ENCODE results near the gene TTLL10.

The TTLL10 gene

GRCh38 chr1:1177452-1178206 is 3.9 kb downstream of the TTLL10 start:
- DNase-seq, result no peak
- TF ChIP-seq GATA1 (IDR thresholded peaks at IDR 0.05; ENCODE audit: low read depth, low read length) (no peak), POLR2A (IDR thresholded peaks at IDR 0.05; ENCODE audit: low read length) (no peak)

- TF ChIP-seq GATA1 (IDR thresholded peaks at IDR 0.05; ENCODE audit: low read depth, low read length) (no peak), POLR2A (IDR thresholded peaks at IDR 0.05; ENCODE audit: low read length) (no peak)
- no peak for DNase-seq
Observed at GRCh38 chr1:1178794-1179331, 5.2 kb downstream of the TTLL10 start.

- DNase-seq, result no peak
- TF ChIP-seq GATA1 (IDR thresholded peaks at IDR 0.05; ENCODE audit: low read depth, low read length), result no peak
- no peak for TF ChIP-seq POLR2A (IDR thresholded peaks at IDR 0.05; ENCODE audit: low read length)
Observed at GRCh38 chr1:1179346-1179982, 5.8 kb downstream of the TTLL10 start.

- TF ChIP-seq GATA1 (IDR thresholded peaks at IDR 0.05; ENCODE audit: low read depth, low read length) (no peak), POLR2A (IDR thresholded peaks at IDR 0.05; ENCODE audit: low read length) (no peak)
- DNase-seq, result no peak
Observed at GRCh38 chr1:1179983-1180861, 6.5 kb downstream of the TTLL10 start.

GRCh38 chr1:1181129-1181937 is 7.7 kb downstream of the TTLL10 start:
- DNase-seq, result no peak
- TF ChIP-seq POLR2A (IDR thresholded peaks at IDR 0.05; ENCODE audit: low read length), result no peak
- TF ChIP-seq GATA1 (IDR thresholded peaks at IDR 0.05; ENCODE audit: low read depth, low read length), result no peak

GRCh38 chr1:1181938-1182410 is 8.3 kb downstream of the TTLL10 start:
- no peak for DNase-seq
- no peak for TF ChIP-seq POLR2A (IDR thresholded peaks at IDR 0.05; ENCODE audit: low read length)
- TF ChIP-seq GATA1 (IDR thresholded peaks at IDR 0.05; ENCODE audit: low read depth, low read length), result no peak

GRCh38 chr1:1182491-1183220 is 9.0 kb downstream of the TTLL10 start:
- DNase-seq, result no peak
- TF ChIP-seq POLR2A (IDR thresholded peaks at IDR 0.05; ENCODE audit: low read length) (no peak), GATA1 (IDR thresholded peaks at IDR 0.05; ENCODE audit: low read depth, low read length) (no peak)

GRCh38 chr1:1183221-1183747 is 9.6 kb downstream of the TTLL10 start:
- TF ChIP-seq GATA1 (IDR thresholded peaks at IDR 0.05; ENCODE audit: low read depth, low read length) (no peak), POLR2A (IDR thresholded peaks at IDR 0.05; ENCODE audit: low read length) (no peak)
- DNase-seq, result no peak

- no peak for TF ChIP-seq POLR2A (IDR thresholded peaks at IDR 0.05; ENCODE audit: low read length)
- no peak for TF ChIP-seq GATA1 (IDR thresholded peaks at IDR 0.05; ENCODE audit: low read depth, low read length)
- DNase-seq, result no peak
Observed at GRCh38 chr1:1183833-1184775, 10.4 kb downstream of the TTLL10 start.

GRCh38 chr1:1185101-1185765 is 11.6 kb downstream of the TTLL10 start:
- TF ChIP-seq GATA1 (IDR thresholded peaks at IDR 0.05; ENCODE audit: low read depth, low read length) (no peak), POLR2A (IDR thresholded peaks at IDR 0.05; ENCODE audit: low read length) (no peak)
- no peak for DNase-seq

- TF ChIP-seq GATA1 (IDR thresholded peaks at IDR 0.05; ENCODE audit: low read depth, low read length), result no peak
- TF ChIP-seq POLR2A (IDR thresholded peaks at IDR 0.05; ENCODE audit: low read length), result no peak
- DNase-seq, result no peak
Observed at GRCh38 chr1:1187938-1188337, 14.3 kb downstream of the TTLL10 start.
